Panc1 (cell line): ENCODE measurements around the gene MACROD2. TPM values are rescaled to one million over a fixed set of nuclear protein-coding genes. Genes with fewer than 3 reads are reported as not detected.

Experiments
- ATAC-seq: fragments of 200-7000 bp; cut with Tn5 transposase; 2 replicates; pipeline ENCODE4 v1.9.1; 2020; ENCODE audit warnings: mild to moderate bottlenecking, moderate library complexity
- BruUV-seq: library from RNA; stranded (reverse); fragments of 400-500 nt; replicated peaks from 2 replicates; lab custom pipeline; 2021; lab: Mats Ljungman, UMichigan
- CTCF ChIA-PET: fragments of 300-600 bp; sonication (Branson Sonifier 250); formaldehyde crosslinking; loops from one replicate; lab custom pipeline; 2022; ENCODE audit warnings: antibody characterized with exemption; lab: Charles Lee
- POLR2A ChIA-PET: fragments of 300-600 bp; sonication (Branson Sonifier 250); formaldehyde crosslinking; loops from one replicate; lab custom pipeline; 2022; ENCODE audit warnings: antibody characterized with exemption; lab: Charles Lee
- DNase-seq: peaks from one replicate; pipeline ENCODE4 v3.0.0-alpha.2; 2010; ENCODE audit warnings: low read depth, low spot score
- H3K27ac ChIP-seq: 2 replicates; pipeline ENCODE4 v1.5.1; 2011; ENCODE audit warnings: mild to moderate bottlenecking, low read length, inconsistent platforms
- H3K27me3 ChIP-seq: fragments of 200-500 bp; sonication (Bioruptor generic); 2 replicates; pipeline ENCODE4 v1.6.0; 2014; ENCODE audit warnings: low read length, inconsistent platforms; ENCODE audit not compliant: control insufficient read depth, insufficient read depth
- H3K36me3 ChIP-seq: fragments of 200-500 bp; sonication (Bioruptor generic); 2 replicates; pipeline ENCODE4 v1.5.1; 2014; ENCODE audit warnings: inconsistent platforms, mild to moderate bottlenecking, low read length, moderate library complexity; ENCODE audit not compliant: control insufficient read depth, insufficient read depth
- H3K4me1 ChIP-seq: 2 replicates; pipeline ENCODE4 v1.5.1; 2011; ENCODE audit warnings: inconsistent platforms, mild to moderate bottlenecking, low read length, moderate library complexity; ENCODE audit not compliant: control insufficient read depth, insufficient read depth
- H3K4me3 ChIP-seq, 2 experiments: 2 replicates each; pipeline ENCODE4 v1.5.1; 2011 to 2012; ENCODE audit warnings: low read depth in 2 of 2, low read length in 2 of 2, mild to moderate bottlenecking in 2 of 2, inconsistent platforms in 1 of 2, moderate library complexity in 1 of 2
- H3K9me3 ChIP-seq: fragments of 200-500 bp; sonication (Bioruptor generic); 2 replicates; pipeline ENCODE4 v1.5.1; 2014; ENCODE audit warnings: low read depth, mild to moderate bottlenecking, inconsistent platforms, low read length, moderate library complexity; ENCODE audit not compliant: control insufficient read depth, insufficient read depth
- POLR2AphosphoS5 ChIP-seq: IDR thresholded peaks from 2 replicates; pipeline ENCODE4 v1.6.1; 2012; ENCODE audit warnings: mild to moderate bottlenecking, low read depth, low read length, moderate library complexity
- REST ChIP-seq, 2 experiments: IDR thresholded peaks; 2 replicates each; pipeline ENCODE4 v1.6.1; 2011 to 2012; ENCODE audit warnings: low read depth in 2 of 2, control low read depth in 1 of 2, low read length in 1 of 2, mild to moderate bottlenecking in 1 of 2, moderate library complexity in 1 of 2; ENCODE audit not compliant: insufficient read depth in 1 of 2
- SIN3A ChIP-seq: IDR thresholded peaks from 2 replicates; pipeline ENCODE4 v1.6.1; 2012; ENCODE audit warnings: low read depth, mild to moderate bottlenecking, low read length, moderate library complexity, borderline replicate concordance; ENCODE audit not compliant: insufficient read depth
- TCF7L2 ChIP-seq: IDR thresholded peaks from 2 replicates; pipeline ENCODE4 v1.6.1; 2011; ENCODE audit warnings: mild to moderate bottlenecking, low read depth, low read length, inconsistent platforms
- in situ Hi-C: cut with HindIII; loops from 2 replicates; pipeline ENCODE4 v1.10.0; 2016; ENCODE audit warnings: low sequenced_read_pairs, low pct_unique_long_range_greater_than_20kb
- intact Hi-C: fragments of 100-400 bp; cut with micrococcal nuclease; formaldehyde crosslinking; loops from one replicate; pipeline ENCODE4 v1.10.0; 2022; ENCODE audit not compliant: unreplicated experiment
- total RNA-seq: library from RNA; stranded (reverse); gene quantifications from one replicate; pipeline ENCODE4 v1.2.1, GENCODE V29; 2021; ENCODE audit not compliant: unreplicated experiment
- TF ChIP-seq, protein P1 (sequence below): fragments of 450-650 bp; IDR thresholded peaks from 2 replicates; pipeline ENCODE4 v1.5.1; 2017; ENCODE audit warnings: mild to moderate bottlenecking

MACROD2 gene
- total RNA-seq, 1 experiment from 2014 or later: 1.2 TPM

DNA sequence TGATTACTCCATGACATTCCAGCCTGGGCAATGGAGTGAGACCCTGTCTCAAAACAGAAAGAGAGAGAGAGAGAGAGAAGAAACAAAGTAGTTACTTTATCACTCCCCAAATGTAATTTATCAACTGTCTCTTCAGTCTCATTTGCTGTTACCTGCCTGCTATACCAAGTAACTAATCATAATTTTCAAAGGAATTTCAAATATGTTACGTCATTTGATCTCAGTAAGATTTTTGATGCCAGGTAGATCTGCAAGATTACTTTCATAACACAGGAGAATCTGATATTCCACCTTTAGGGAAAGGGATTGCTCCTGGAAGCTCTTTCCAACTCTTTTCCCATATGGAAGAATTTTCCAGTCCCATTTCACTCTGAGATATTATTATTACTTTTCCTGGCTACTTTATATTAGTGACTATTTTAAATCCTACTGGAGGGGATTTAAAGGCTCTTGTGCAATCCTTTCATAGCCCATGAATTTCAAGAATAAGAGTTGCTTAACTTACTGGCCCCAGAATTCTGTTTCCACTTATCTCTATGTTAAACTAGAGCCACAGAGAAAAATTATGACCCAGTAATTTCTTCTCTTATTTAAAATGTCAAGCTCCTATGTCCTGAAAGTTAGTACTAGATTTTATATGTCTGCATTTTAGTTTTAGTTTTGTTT, 732.3 kb downstream of the MACROD2 start:
- no peak overlapping the region for H3K27ac ChIP-seq
- no peaks in the 10 kb centered on the region for H3K36me3 ChIP-seq
- in situ Hi-C loops: no loop called here
- DNase-seq (no peak), ATAC-seq (no peak)
- H3K27me3 ChIP-seq: no peaks in the 10 kb centered on the region
- intact Hi-C loops: no loop called here
- TF ChIP-seq SIN3A (no peak), POLR2AphosphoS5 (no peak), REST (IDR thresholded peaks at IDR 0.05; ENCODE audit: insufficient read depth in 1 of 2, low read depth in 2 of 2, low read length in 1 of 2) (no peak), TCF7L2 (no peak)
- TF ChIP-seq, protein P1, sequence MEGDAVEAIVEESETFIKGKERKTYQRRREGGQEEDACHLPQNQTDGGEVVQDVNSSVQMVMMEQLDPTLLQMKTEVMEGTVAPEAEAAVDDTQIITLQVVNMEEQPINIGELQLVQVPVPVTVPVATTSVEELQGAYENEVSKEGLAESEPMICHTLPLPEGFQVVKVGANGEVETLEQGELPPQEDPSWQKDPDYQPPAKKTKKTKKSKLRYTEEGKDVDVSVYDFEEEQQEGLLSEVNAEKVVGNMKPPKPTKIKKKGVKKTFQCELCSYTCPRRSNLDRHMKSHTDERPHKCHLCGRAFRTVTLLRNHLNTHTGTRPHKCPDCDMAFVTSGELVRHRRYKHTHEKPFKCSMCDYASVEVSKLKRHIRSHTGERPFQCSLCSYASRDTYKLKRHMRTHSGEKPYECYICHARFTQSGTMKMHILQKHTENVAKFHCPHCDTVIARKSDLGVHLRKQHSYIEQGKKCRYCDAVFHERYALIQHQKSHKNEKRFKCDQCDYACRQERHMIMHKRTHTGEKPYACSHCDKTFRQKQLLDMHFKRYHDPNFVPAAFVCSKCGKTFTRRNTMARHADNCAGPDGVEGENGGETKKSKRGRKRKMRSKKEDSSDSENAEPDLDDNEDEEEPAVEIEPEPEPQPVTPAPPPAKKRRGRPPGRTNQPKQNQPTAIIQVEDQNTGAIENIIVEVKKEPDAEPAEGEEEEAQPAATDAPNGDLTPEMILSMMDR: no peak
- no TSS peak for BruUV-seq
- ChIA-PET POLR2A (no interaction called here), CTCF (no interaction called here)
- H3K4me1 ChIP-seq: no peaks in the 10 kb centered on the region
- no peaks in the 10 kb centered on the region for H3K9me3 ChIP-seq
- no peak overlapping the region for H3K4me3 ChIP-seq

GRCh38 chr20:14729390-14729789, 734.1 kb downstream of the MACROD2 start:
- Histone ChIP-seq H3K27ac (no peak overlapping the region), H3K9me3 (no peaks in the 10 kb centered on the region), H3K4me3 (no peak overlapping the region), H3K36me3 (no peaks in the 10 kb centered on the region), H3K4me1 (no peaks in the 10 kb centered on the region), H3K27me3 (no peaks in the 10 kb centered on the region)
- CTCF ChIA-PET: no interaction called here
- BruUV-seq: no TSS peak
- in situ Hi-C loops: no loop called here
- ATAC-seq (no peak), DNase-seq (no peak)
- POLR2A ChIA-PET: no interaction called here
- TF ChIP-seq REST (IDR thresholded peaks at IDR 0.05; ENCODE audit: insufficient read depth in 1 of 2, low read depth in 2 of 2, low read length in 1 of 2): no peak
- TF ChIP-seq, protein P1: no peak
- TF ChIP-seq TCF7L2: no peak
- TF ChIP-seq SIN3A: no peak
- TF ChIP-seq POLR2AphosphoS5: no peak
- intact Hi-C loops: no loop called here
